Caco-2 (cell line): ENCODE data around the gene OXCT1. TPM values are rescaled to one million over a fixed set of nuclear protein-coding genes. Genes with fewer than 3 reads are reported as not detected.

ENCODE experiments used
- BruUV-seq: library from RNA; stranded (reverse); fragments of 400-500 nt; replicated peaks from 2 replicates; lab custom pipeline; 2021; lab: Mats Ljungman, UMichigan
- CTCF ChIA-PET: fragments of 300-600 bp; sonication (Branson Sonifier 250); formaldehyde crosslinking; loops from one replicate; lab custom pipeline; 2022; ENCODE audit warnings: antibody characterized with exemption; lab: Charles Lee
- POLR2A ChIA-PET: fragments of 300-600 bp; sonication (Branson Sonifier 250); formaldehyde crosslinking; loops from one replicate; lab custom pipeline; 2022; ENCODE audit warnings: antibody characterized with exemption; lab: Charles Lee
- DNase-seq, 2 experiments: peaks; one replicate each; pipeline versions ENCODE4 v3.0.0 to v3.0.0-alpha.2; 2020 to 2022
- H3K27me3 ChIP-seq: replicated peaks from 2 replicates; pipeline ENCODE4 v1.6.0; 2011; ENCODE audit warnings: low read length; ENCODE audit not compliant: control insufficient read depth, insufficient read depth
- H3K36me3 ChIP-seq: 2 replicates; pipeline ENCODE4 v1.5.1; 2011; ENCODE audit warnings: low read length; ENCODE audit not compliant: control insufficient read depth, insufficient read depth
- H3K4me1 ChIP-seq: fragments of 250-450 bp; sonication (Bioruptor Pico); 2 replicates; pipeline ENCODE4 v1.5.1; 2020; ENCODE audit warnings: mild to moderate bottlenecking
- H3K4me3 ChIP-seq: 2 replicates; pipeline ENCODE4 v1.5.1; 2011; ENCODE audit warnings: low read depth, mild to moderate bottlenecking, control low read depth, low read length
- H3K9me3 ChIP-seq: fragments of 250-450 bp; sonication (Bioruptor Pico); 2 replicates; pipeline ENCODE4 v1.5.1; 2020; ENCODE audit warnings: mild to moderate bottlenecking, moderate library complexity
- H3K27ac Mint-ChIP-seq: one replicate; pipeline ENCODE4 v1.8.0; 2022; ENCODE audit warnings: mixed read lengths; ENCODE audit not compliant: unreplicated experiment
- H3K27me3 Mint-ChIP-seq: one replicate; pipeline ENCODE4 v1.8.0; 2022; ENCODE audit warnings: mixed read lengths; ENCODE audit not compliant: insufficient read depth, unreplicated experiment
- H3K36me3 Mint-ChIP-seq: one replicate; pipeline ENCODE4 v1.8.0; 2022; ENCODE audit warnings: mild to moderate bottlenecking, mixed read lengths; ENCODE audit not compliant: insufficient read depth, unreplicated experiment
- H3K4me1 Mint-ChIP-seq: one replicate; pipeline ENCODE4 v1.8.0; 2022; ENCODE audit warnings: low read depth, mixed read lengths; ENCODE audit not compliant: unreplicated experiment
- H3K4me3 Mint-ChIP-seq: one replicate; pipeline ENCODE4 v1.8.0; 2022; ENCODE audit warnings: mild to moderate bottlenecking, moderate library complexity, mixed read lengths; ENCODE audit not compliant: unreplicated experiment
- H3K9me3 Mint-ChIP-seq: one replicate; pipeline ENCODE4 v1.8.0; 2022; ENCODE audit warnings: mixed read lengths; ENCODE audit not compliant: unreplicated experiment
- intact Hi-C: fragments of 100-400 bp; cut with micrococcal nuclease; formaldehyde crosslinking; loops from one replicate; pipeline ENCODE4 v1.10.0; 2022; ENCODE audit not compliant: unreplicated experiment
- total RNA-seq: library from RNA; stranded (reverse); gene quantifications from 2 replicates; pipeline ENCODE4 v1.2.3, GENCODE V29; 2022
- TF ChIP-seq, protein P1 (sequence below), 2 experiments: fragments of 200-600 bp in 1 of 2; IDR thresholded peaks; 1 replicate in 1 of 2; 2 replicates in 1 of 2; pipeline versions ENCODE4 v1.5.1 to v1.8.0; 2011 to 2022; ENCODE audit warnings: antibody characterized with exemption in 1 of 2, control low read depth in 1 of 2, inconsistent platforms in 1 of 2, low read depth in 1 of 2, low read length in 1 of 2, mild to moderate bottlenecking in 1 of 2, moderate library complexity in 1 of 2; ENCODE audit not compliant: insufficient read depth in 1 of 2, severe bottlenecking in 1 of 2, unreplicated experiment in 1 of 2

Gene OXCT1
- total RNA-seq, 1 experiment from 2014 or later = 22.5 TPM

GRCh38 chr5:41762426-41762825 lies 107.8 kb downstream of the OXCT1 start:
- Histone ChIP-seq H3K4me1 (no peaks in the 10 kb centered on the region), H3K27me3 (no peaks in the 10 kb centered on the region), H3K4me3 (no peak overlapping the region), H3K9me3 (no peaks in the 10 kb centered on the region), H3K36me3 (no peaks in the 10 kb centered on the region)
- no peak for DNase-seq
- Mint-ChIP-seq H3K9me3 (no peaks in the 10 kb centered on the region), H3K36me3 (no peaks in the 10 kb centered on the region), H3K27ac (no peak overlapping the region), H3K4me3 (no peak overlapping the region), H3K4me1 (no peaks in the 10 kb centered on the region), H3K27me3 (no peaks in the 10 kb centered on the region)
- TF ChIP-seq, protein P1, sequence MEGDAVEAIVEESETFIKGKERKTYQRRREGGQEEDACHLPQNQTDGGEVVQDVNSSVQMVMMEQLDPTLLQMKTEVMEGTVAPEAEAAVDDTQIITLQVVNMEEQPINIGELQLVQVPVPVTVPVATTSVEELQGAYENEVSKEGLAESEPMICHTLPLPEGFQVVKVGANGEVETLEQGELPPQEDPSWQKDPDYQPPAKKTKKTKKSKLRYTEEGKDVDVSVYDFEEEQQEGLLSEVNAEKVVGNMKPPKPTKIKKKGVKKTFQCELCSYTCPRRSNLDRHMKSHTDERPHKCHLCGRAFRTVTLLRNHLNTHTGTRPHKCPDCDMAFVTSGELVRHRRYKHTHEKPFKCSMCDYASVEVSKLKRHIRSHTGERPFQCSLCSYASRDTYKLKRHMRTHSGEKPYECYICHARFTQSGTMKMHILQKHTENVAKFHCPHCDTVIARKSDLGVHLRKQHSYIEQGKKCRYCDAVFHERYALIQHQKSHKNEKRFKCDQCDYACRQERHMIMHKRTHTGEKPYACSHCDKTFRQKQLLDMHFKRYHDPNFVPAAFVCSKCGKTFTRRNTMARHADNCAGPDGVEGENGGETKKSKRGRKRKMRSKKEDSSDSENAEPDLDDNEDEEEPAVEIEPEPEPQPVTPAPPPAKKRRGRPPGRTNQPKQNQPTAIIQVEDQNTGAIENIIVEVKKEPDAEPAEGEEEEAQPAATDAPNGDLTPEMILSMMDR (IDR thresholded peaks at IDR 0.05; ENCODE audit: insufficient read depth in 1 of 2, low read depth in 1 of 2, low read length in 1 of 2, severe bottlenecking in 1 of 2, unreplicated experiment in 1 of 2) = no peak
- POLR2A ChIA-PET = no interaction called here
- CTCF ChIA-PET = no interaction called here
- intact Hi-C loops = no loop called here
- no TSS peak for BruUV-seq

- TF ChIP-seq, protein P1 (IDR thresholded peaks at IDR 0.05; ENCODE audit: insufficient read depth in 1 of 2, low read depth in 1 of 2, low read length in 1 of 2, severe bottlenecking in 1 of 2, unreplicated experiment in 1 of 2) = no peak
- H3K36me3 ChIP-seq = no peaks in the 10 kb centered on the region
- no peaks in the 10 kb centered on the region for H3K27me3 Mint-ChIP-seq
- H3K9me3 ChIP-seq = no peaks in the 10 kb centered on the region
- no peak overlapping the region for H3K4me3 Mint-ChIP-seq
- intact Hi-C loops = no loop called here
- BruUV-seq = no TSS peak
- no peaks in the 10 kb centered on the region for H3K9me3 Mint-ChIP-seq
- no peak overlapping the region for H3K4me3 ChIP-seq
- no peaks in the 10 kb centered on the region for H3K4me1 Mint-ChIP-seq
- no peak overlapping the region for H3K27ac Mint-ChIP-seq
- H3K4me1 ChIP-seq = no peaks in the 10 kb centered on the region
- CTCF ChIA-PET = no interaction called here
- H3K27me3 ChIP-seq = no peaks in the 10 kb centered on the region
- POLR2A ChIA-PET = no interaction called here
- no peaks in the 10 kb centered on the region for H3K36me3 Mint-ChIP-seq
- DNase-seq = no peak
Observed at GRCh38 chr5:41761663-41762062, 108.6 kb downstream of the OXCT1 start.

- Histone ChIP-seq H3K4me3 (no peak overlapping the region), H3K36me3 (no peaks in the 10 kb centered on the region), H3K27me3 (no peaks in the 10 kb centered on the region), H3K9me3 (no peaks in the 10 kb centered on the region), H3K4me1 (no peaks in the 10 kb centered on the region)
- H3K27me3 Mint-ChIP-seq = no peaks in the 10 kb centered on the region
- ChIA-PET CTCF (no interaction called here), POLR2A (no interaction called here)
- DNase-seq = no peak
- no TSS peak for BruUV-seq
- no peaks in the 10 kb centered on the region for H3K4me1 Mint-ChIP-seq
- H3K36me3 Mint-ChIP-seq = no peaks in the 10 kb centered on the region
- no peaks in the 10 kb centered on the region for H3K9me3 Mint-ChIP-seq
- TF ChIP-seq, protein P1 (IDR thresholded peaks at IDR 0.05; ENCODE audit: insufficient read depth in 1 of 2, low read depth in 1 of 2, low read length in 1 of 2, severe bottlenecking in 1 of 2, unreplicated experiment in 1 of 2) = no peak
- intact Hi-C loops = loop anchor here (1.0 kb wide), 1 partner anchor 88 kb away; no protein-coding TSS in a partner anchor
- H3K4me3 Mint-ChIP-seq = no peak overlapping the region
- H3K27ac Mint-ChIP-seq = no peak overlapping the region
Observed at GRCh38 chr5:41755705-41756104, 114.5 kb downstream of the OXCT1 start.
